Measurements from ENCODE around the gene STXBP6.

The STXBP6 gene

DNA sequence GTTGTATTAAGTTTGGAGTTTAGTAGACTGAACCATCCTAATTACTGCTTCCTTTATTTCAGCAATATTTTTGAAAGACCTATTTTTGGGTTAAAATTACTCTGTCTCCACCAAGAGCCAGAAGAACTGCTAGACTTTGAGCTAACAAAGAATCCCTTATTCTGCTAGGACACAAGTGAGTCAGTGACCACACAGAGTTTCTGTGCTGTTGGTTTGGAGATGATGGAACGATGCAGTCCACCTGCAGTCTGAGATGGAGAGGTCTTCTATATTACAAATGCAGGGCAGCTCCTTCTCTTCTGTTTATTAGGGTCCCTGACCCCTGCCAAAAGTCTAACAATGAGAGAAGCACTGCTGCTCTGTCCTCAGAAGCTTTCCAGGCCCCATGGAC, 6.7 kb upstream of the STXBP6 start:
- H3K27ac ChIP-seq: no peak overlapping the region
- H3K9me3 ChIP-seq: no peaks in the 10 kb centered on the region
- H3K27me3 ChIP-seq: peaks cover 58% of the 10 kb centered on the region
- no peaks in the 10 kb centered on the region for H3K4me1 ChIP-seq (ENCODE audit: control insufficient read depth in 1 of 2, insufficient read depth in 1 of 2, low read depth in 1 of 2, low read length in 1 of 2)
- TF ChIP-seq, protein P1, sequence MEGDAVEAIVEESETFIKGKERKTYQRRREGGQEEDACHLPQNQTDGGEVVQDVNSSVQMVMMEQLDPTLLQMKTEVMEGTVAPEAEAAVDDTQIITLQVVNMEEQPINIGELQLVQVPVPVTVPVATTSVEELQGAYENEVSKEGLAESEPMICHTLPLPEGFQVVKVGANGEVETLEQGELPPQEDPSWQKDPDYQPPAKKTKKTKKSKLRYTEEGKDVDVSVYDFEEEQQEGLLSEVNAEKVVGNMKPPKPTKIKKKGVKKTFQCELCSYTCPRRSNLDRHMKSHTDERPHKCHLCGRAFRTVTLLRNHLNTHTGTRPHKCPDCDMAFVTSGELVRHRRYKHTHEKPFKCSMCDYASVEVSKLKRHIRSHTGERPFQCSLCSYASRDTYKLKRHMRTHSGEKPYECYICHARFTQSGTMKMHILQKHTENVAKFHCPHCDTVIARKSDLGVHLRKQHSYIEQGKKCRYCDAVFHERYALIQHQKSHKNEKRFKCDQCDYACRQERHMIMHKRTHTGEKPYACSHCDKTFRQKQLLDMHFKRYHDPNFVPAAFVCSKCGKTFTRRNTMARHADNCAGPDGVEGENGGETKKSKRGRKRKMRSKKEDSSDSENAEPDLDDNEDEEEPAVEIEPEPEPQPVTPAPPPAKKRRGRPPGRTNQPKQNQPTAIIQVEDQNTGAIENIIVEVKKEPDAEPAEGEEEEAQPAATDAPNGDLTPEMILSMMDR (IDR thresholded peaks at IDR 0.05): no peak
- no peak overlapping the region for H3K4me3 ChIP-seq (ENCODE audit: low read depth in 1 of 2, low read length in 1 of 2)
- no peaks in the 10 kb centered on the region for H3K36me3 ChIP-seq

DNA sequence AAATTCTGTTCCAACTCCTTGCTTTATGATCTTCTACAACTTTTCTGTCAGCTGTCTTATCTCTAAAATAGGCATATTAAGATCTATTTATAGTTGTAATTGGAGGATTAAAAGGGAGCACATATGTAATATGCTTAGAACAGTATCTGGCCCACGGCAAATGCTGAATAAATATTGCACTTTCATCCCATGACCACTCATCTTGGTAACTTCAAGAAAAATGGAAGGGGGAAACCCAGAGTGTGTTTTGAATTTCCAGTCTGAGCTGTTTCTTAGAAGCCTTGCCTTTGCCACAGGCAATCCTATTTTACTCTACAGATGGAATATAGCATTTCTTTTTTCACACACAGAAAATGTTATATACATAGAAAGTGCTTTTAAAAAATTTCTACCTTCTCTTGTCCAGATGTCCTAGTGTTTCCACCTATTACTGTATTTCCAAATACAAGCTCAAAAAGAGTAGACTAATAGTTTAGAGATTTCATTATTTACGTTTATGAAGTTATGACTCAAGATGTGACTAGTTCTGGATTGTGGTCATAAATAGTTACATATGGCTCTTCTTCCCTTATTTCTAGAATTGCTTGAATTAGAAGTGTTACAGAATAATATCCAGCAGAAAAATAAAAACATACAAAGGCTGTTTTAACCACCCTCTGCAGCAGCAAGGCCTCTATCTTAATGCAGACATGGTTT, 6.2 kb upstream of the STXBP6 start:
- H3K9me3 ChIP-seq: no peaks in the 10 kb centered on the region
- no peak overlapping the region for H3K27ac ChIP-seq
- H3K36me3 ChIP-seq: no peaks in the 10 kb centered on the region
- no peak overlapping the region for H3K4me3 ChIP-seq (ENCODE audit: low read depth in 1 of 2, low read length in 1 of 2)
- H3K27me3 ChIP-seq: peaks cover 61% of the 10 kb centered on the region
- no peaks in the 10 kb centered on the region for H3K4me1 ChIP-seq (ENCODE audit: control insufficient read depth in 1 of 2, insufficient read depth in 1 of 2, low read depth in 1 of 2, low read length in 1 of 2)
- TF ChIP-seq, protein P1 (IDR thresholded peaks at IDR 0.05): no peak

DNA sequence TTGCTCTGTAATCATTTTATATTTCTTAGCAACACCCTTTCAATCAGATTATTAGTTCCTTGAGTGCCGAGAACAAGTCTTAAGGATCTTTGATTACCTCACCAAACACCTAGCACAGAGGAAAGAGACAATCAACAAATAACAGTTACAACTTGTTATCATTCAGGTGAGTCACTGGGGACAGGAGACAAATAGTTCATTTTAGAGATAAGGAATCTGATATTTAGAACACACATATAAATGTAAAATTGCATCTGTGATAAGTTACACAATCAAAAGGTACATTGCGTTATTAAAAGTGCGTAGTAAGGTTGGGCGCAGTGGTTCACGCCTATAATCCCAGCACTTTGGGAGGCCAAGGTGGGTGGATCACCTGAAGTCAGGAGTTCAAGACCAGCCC, 5.1 kb upstream of the STXBP6 start:
- peaks cover 69% of the 10 kb centered on the region for H3K27me3 ChIP-seq
- H3K4me1 ChIP-seq (ENCODE audit: control insufficient read depth in 1 of 2, insufficient read depth in 1 of 2, low read depth in 1 of 2, low read length in 1 of 2): peaks cover 0 to 3% of the 10 kb centered on the region in 2 experiments
- no peaks in the 10 kb centered on the region for H3K36me3 ChIP-seq
- no peaks in the 10 kb centered on the region for H3K9me3 ChIP-seq
- no peak overlapping the region for H3K4me3 ChIP-seq (ENCODE audit: low read depth in 1 of 2, low read length in 1 of 2)
- H3K27ac ChIP-seq: no peak overlapping the region
- TF ChIP-seq, protein P1 (IDR thresholded peaks at IDR 0.05): no peak

DNA sequence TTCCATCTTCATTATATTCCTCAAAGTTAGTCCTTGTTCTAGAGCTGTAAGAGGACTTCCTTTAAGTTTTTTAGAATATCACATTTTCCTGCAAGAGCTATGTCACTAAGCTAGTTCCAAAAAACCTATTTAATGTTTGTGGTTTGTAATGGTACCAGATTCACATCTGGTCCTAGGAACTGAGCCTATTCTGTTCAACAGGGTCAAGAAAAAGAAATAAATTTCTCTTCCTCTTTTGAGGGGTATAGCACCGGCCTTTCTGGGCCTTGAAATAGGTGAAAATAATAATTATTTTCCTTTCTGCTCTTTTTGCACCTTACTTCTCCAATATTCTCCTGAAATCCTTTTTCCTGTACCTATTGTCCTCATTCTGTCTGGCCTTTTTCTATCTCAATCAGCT, 3.6 kb upstream of the STXBP6 start:
- Histone ChIP-seq H3K4me3 (ENCODE audit: low read depth in 1 of 2, low read length in 1 of 2) (no peak overlapping the region), H3K27ac (no peak overlapping the region), H3K9me3 (no peaks in the 10 kb centered on the region), H3K27me3 (peaks cover 74% of the 10 kb centered on the region), H3K36me3 (no peaks in the 10 kb centered on the region), H3K4me1 (ENCODE audit: control insufficient read depth in 1 of 2, insufficient read depth in 1 of 2, low read depth in 1 of 2, low read length in 1 of 2) (peaks cover 0 to 8% of the 10 kb centered on the region in 2 experiments)
- TF ChIP-seq, protein P1 (IDR thresholded peaks at IDR 0.05): no peak

DNA sequence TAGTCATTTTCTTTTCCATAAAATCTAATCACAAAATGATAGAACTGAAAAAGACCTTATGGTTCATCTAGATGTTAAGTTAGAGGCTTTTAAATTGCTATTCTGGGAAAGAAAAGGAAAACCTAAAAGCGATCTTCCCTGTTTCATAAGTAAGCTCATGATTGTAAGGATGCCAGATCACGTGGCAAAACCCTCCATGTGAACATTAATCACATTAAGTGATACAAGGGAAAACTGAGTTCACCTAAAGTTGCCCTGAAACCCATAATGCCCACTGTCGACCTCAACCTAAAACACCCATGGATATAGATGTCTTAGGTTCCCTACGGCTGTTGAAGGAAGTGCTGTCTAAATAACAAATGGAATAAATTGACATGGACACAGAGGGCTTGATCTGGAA, 3.0 kb upstream of the STXBP6 start:
- TF ChIP-seq, protein P1 (IDR thresholded peaks at IDR 0.05): no peak
- Histone ChIP-seq H3K9me3 (no peaks in the 10 kb centered on the region), H3K4me1 (ENCODE audit: control insufficient read depth in 1 of 2, insufficient read depth in 1 of 2, low read depth in 1 of 2, low read length in 1 of 2) (peaks cover 0 to 8% of the 10 kb centered on the region in 2 experiments), H3K36me3 (no peaks in the 10 kb centered on the region), H3K27me3 (peaks cover 81% of the 10 kb centered on the region), H3K27ac (no peak overlapping the region), H3K4me3 (ENCODE audit: low read depth in 1 of 2, low read length in 1 of 2) (no peak overlapping the region)

All from neutrophil (primary cell).